Keratinocyte (primary cell): ENCODE measurements around the gene HSF2. TPM values are rescaled to one million over a fixed set of nuclear protein-coding genes. Genes with fewer than 3 reads are reported as not detected.

Experiments
- DNase-seq: peaks from one replicate; pipeline ENCODE4 v3.0.0-alpha.2; 2011; ENCODE audit warnings: low read depth, missing footprints, low spot score
- FAIRE-seq: peaks from 2 replicates; lab custom pipeline; 2011; peaks lifted over from hg19 to GRCh38; lab: Jason Lieb, UNC
- H2AFZ ChIP-seq: 2 replicates; pipeline ENCODE4 v1.6.0; 2012; ENCODE audit warnings: low read length, control low read depth, inconsistent platforms; ENCODE audit not compliant: control insufficient read depth
- H3K27ac ChIP-seq: 2 replicates; pipeline ENCODE4 v1.5.1; 2011; ENCODE audit warnings: low read length; ENCODE audit not compliant: control insufficient read depth, insufficient read depth
- H3K27me3 ChIP-seq: 3 replicates; pipeline ENCODE4 v1.6.0; 2011; ENCODE audit warnings: low read length; ENCODE audit not compliant: control insufficient read depth, insufficient read depth; ENCODE audit errors: extremely low read depth
- H3K36me3 ChIP-seq, 2 experiments: 2 replicates in 1 of 2; 3 replicates in 1 of 2; pipeline ENCODE4 v1.5.1; 2011; ENCODE audit warnings: low read length in 2 of 2, mild to moderate bottlenecking in 1 of 2; ENCODE audit not compliant: control insufficient read depth in 2 of 2, insufficient read depth in 2 of 2; ENCODE audit errors: extremely low read depth in 1 of 2
- H3K4me1 ChIP-seq: 3 replicates; pipeline ENCODE4 v1.5.1; 2011; ENCODE audit warnings: low read length; ENCODE audit not compliant: control insufficient read depth, insufficient read depth; ENCODE audit errors: extremely low read depth
- H3K4me2 ChIP-seq: 3 replicates; pipeline ENCODE4 v1.6.0; 2011; ENCODE audit warnings: low read depth, low read length; ENCODE audit not compliant: control insufficient read depth, insufficient read depth; ENCODE audit errors: extremely low read depth
- H3K4me3 ChIP-seq, 3 experiments: fragments of 200-600 bp in 1 of 3; sonication (generic) in 1 of 3; 2 replicates in 2 of 3; 3 replicates in 1 of 3; pipeline ENCODE4 v1.5.1; 2011 to 2016; ENCODE audit warnings: low read length in 3 of 3, mild to moderate bottlenecking in 3 of 3, control low read depth in 2 of 3, inconsistent platforms in 1 of 3, low read depth in 1 of 3, mixed read lengths in 1 of 3, mixed run types in 1 of 3, moderate library complexity in 1 of 3; ENCODE audit not compliant: control insufficient read depth in 2 of 3, insufficient read depth in 2 of 3; ENCODE audit errors: extremely low read depth in 1 of 3
- H3K79me2 ChIP-seq: 2 replicates; pipeline ENCODE4 v1.6.0; 2012; ENCODE audit warnings: low read length; ENCODE audit not compliant: control insufficient read depth, insufficient read depth
- H3K9ac ChIP-seq: 3 replicates; pipeline ENCODE4 v1.6.0; 2011; ENCODE audit warnings: low read length; ENCODE audit not compliant: control insufficient read depth, insufficient read depth; ENCODE audit errors: extremely low read depth
- H3K9me1 ChIP-seq: 3 replicates; pipeline ENCODE4 v1.6.0; 2011; ENCODE audit warnings: low read length; ENCODE audit not compliant: control insufficient read depth, insufficient read depth; ENCODE audit errors: extremely low read depth
- H3K9me3 ChIP-seq: 2 replicates; pipeline ENCODE4 v1.5.1; 2012; ENCODE audit warnings: low read depth, low read length; ENCODE audit not compliant: control insufficient read depth
- H4K20me1 ChIP-seq: 3 replicates; pipeline ENCODE4 v1.6.0; 2011; ENCODE audit warnings: low read length; ENCODE audit not compliant: control insufficient read depth, insufficient read depth; ENCODE audit errors: extremely low read depth
- EZH2 ChIP-seq: IDR thresholded peaks from one replicate; pipeline ENCODE4 v1.6.1; 2012; ENCODE audit warnings: inconsistent platforms, mild to moderate bottlenecking, low read length, moderate library complexity
- dilution Hi-C: fragments of 300-500 bp; cut with MboI; formaldehyde crosslinking; loops from one replicate; pipeline ENCODE4 v1.7.0; 2020; ENCODE audit warnings: low sequenced_read_pairs; ENCODE audit not compliant: extremely low pct_ligation_motif_present
- polyA plus RNA-seq, 5 experiments: library from polyadenylated mRNA; depleted of rRNA in 3 of 5; stranded (reverse) in 3 of 5; stranded (forward) in 1 of 5; unstranded in 1 of 5; fragments of >200 nt; gene quantifications; 1 replicate in 1 of 5; 2 replicates in 3 of 5; 3 replicates in 1 of 5; pipeline versions ENCODE4 v1.2.1 to v1.2.3, GENCODE V29; 2011 to 2012; ENCODE audit warnings: missing spikeins in 2 of 5, low read depth in 1 of 5, low replicate concordance in 1 of 5
- TF ChIP-seq, protein P1 (sequence below), 3 experiments: IDR thresholded peaks in 1 of 3; conservative IDR thresholded peaks in 1 of 3; optimal IDR thresholded peaks in 1 of 3; 2 replicates in 2 of 3; 3 replicates in 1 of 3; pipeline versions ENCODE3 to v1.5.1; 2011; ENCODE audit warnings: low read length in 3 of 3, mild to moderate bottlenecking in 3 of 3, moderate library complexity in 2 of 3, control low read depth in 1 of 3, inconsistent platforms in 1 of 3; ENCODE audit not compliant: insufficient read depth in 2 of 3; ENCODE audit errors: extremely low read depth in 1 of 3

Gene HSF2
- polyA plus RNA-seq, 1 donor (not counting 4 experiments of a cell fraction or from before 2014, with no cell fraction given), result 22.5 TPM

DNA sequence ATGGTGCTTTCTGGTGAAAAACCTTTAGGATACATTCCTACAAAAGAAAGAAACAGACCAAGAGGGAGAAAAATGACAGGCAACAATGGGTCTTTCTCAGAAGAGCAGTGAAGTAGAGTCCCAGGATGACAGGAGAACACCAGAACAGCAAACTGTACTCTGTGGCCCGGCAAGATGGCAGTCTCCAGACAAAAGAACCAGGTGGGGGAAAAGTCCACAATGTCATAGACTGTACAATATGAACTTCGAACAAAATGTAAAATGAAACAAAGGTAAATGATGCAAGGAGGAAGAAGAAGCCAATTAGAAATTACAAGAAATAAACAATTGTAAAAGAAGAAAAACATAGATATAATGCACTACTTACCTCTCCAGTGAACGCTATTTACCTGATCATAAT is 23.2 kb upstream of the HSF2 start:
- H3K4me2 ChIP-seq, result no peak overlapping the region
- no peak overlapping the region for H3K27ac ChIP-seq
- H3K27me3 ChIP-seq, result no peaks in the 10 kb centered on the region
- DNase-seq (no peak), FAIRE-seq (no peak)
- H2AFZ ChIP-seq, result no peak overlapping the region
- H4K20me1 ChIP-seq, result no peaks in the 10 kb centered on the region
- H3K79me2 ChIP-seq, result no peaks in the 10 kb centered on the region
- H3K9ac ChIP-seq, result no peak overlapping the region
- dilution Hi-C loops, result no loop called here
- TF ChIP-seq EZH2, result no peak
- TF ChIP-seq, protein P1, sequence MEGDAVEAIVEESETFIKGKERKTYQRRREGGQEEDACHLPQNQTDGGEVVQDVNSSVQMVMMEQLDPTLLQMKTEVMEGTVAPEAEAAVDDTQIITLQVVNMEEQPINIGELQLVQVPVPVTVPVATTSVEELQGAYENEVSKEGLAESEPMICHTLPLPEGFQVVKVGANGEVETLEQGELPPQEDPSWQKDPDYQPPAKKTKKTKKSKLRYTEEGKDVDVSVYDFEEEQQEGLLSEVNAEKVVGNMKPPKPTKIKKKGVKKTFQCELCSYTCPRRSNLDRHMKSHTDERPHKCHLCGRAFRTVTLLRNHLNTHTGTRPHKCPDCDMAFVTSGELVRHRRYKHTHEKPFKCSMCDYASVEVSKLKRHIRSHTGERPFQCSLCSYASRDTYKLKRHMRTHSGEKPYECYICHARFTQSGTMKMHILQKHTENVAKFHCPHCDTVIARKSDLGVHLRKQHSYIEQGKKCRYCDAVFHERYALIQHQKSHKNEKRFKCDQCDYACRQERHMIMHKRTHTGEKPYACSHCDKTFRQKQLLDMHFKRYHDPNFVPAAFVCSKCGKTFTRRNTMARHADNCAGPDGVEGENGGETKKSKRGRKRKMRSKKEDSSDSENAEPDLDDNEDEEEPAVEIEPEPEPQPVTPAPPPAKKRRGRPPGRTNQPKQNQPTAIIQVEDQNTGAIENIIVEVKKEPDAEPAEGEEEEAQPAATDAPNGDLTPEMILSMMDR (optimal IDR thresholded peaks at IDR 0.05 in 1 of 3, IDR thresholded peaks at IDR 0.05 in 1 of 3, conservative IDR thresholded peaks at IDR 0.05 in 1 of 3; ENCODE audit: extremely low read depth in 1 of 3, insufficient read depth in 2 of 3, low read length in 3 of 3), result no peak
- H3K36me3 ChIP-seq, result no peaks in the 10 kb centered on the region
- H3K9me3 ChIP-seq, result no peaks in the 10 kb centered on the region
- H3K4me3 ChIP-seq, result no peak overlapping the region
- no peaks in the 10 kb centered on the region for H3K4me1 ChIP-seq
- H3K9me1 ChIP-seq, result no peaks in the 10 kb centered on the region

DNA sequence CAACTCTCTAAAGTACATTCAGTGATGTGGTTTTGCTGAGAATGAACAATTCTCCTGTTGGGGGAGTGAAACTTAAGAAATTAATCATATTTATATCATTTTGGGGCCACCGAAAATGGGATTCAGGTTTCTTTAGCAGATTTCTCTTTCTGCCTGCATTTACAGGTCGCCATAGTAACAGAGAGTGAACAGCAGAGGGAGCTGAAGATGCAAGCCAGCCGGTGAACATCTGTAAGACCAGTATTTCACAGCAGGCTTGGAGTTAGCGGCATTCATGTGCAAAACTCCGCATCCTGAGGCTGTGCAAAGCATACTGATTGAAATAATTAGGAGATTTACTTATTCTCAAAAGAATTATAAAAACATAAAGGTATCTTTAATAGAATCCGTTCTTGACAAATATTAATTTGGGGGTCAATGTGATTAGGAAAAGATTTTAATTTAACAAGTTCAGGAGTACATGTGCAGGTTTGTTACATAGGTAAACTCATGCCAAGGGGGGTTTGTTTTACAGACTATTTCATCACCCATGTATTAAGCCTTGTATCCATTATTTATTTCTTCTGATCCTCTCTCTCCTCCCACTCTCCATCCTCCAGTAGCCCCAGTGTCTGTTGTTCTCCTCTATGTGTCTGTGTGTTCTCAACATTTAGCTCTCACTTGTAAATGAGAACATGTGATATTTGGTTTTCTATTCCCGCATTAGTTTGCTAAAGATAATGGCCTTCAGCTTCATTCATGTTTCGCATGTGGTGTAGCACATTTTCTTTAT is 17.8 kb upstream of the HSF2 start:
- H3K4me1 ChIP-seq, result no peaks in the 10 kb centered on the region
- peak; percentile 26 for FAIRE-seq
- dilution Hi-C loops, result no loop called here
- TF ChIP-seq EZH2, result no peak
- TF ChIP-seq, protein P1 (optimal IDR thresholded peaks at IDR 0.05 in 1 of 3, IDR thresholded peaks at IDR 0.05 in 1 of 3, conservative IDR thresholded peaks at IDR 0.05 in 1 of 3; ENCODE audit: extremely low read depth in 1 of 3, insufficient read depth in 2 of 3, low read length in 3 of 3), result peak; percentile 76 to 84 (median 82)
- H3K79me2 ChIP-seq, result no peaks in the 10 kb centered on the region
- no peak overlapping the region for H3K4me3 ChIP-seq
- no peaks in the 10 kb centered on the region for H3K9me1 ChIP-seq
- no peak overlapping the region for H3K27ac ChIP-seq
- H3K27me3 ChIP-seq, result no peaks in the 10 kb centered on the region
- H3K9me3 ChIP-seq, result no peaks in the 10 kb centered on the region
- no peaks in the 10 kb centered on the region for H4K20me1 ChIP-seq
- H3K36me3 ChIP-seq, result no peaks in the 10 kb centered on the region
- H3K4me2 ChIP-seq, result no peak overlapping the region
- no peak overlapping the region for H3K9ac ChIP-seq
- H2AFZ ChIP-seq, result no peak overlapping the region
- DNase-seq, result peak; percentile 17
